CD4-positive, alpha-beta T cell (primary cell): Measurements from ENCODE around the gene NAGPA. TPM values are rescaled to one million over a fixed set of nuclear protein-coding genes. Genes with fewer than 3 reads are reported as not detected.

Experiments used
- ATAC-seq: fragments of 200-7000 bp; cut with Tn5 transposase; one replicate; pipeline ENCODE4 v1.10.0; 2022; ENCODE audit warnings: mild to moderate bottlenecking; ENCODE audit not compliant: poor library complexity
- CTCF ChIA-PET: fragments of 350-600 bp; sonication (Branson Sonifier 250); formaldehyde crosslinking; loops from one replicate; lab custom pipeline; 2021; ENCODE audit warnings: antibody characterized with exemption, inconsistent platforms; lab: Charles Lee
- POLR2A ChIA-PET: fragments of 350-600 bp; sonication (Branson Sonifier 250); formaldehyde crosslinking; loops from one replicate; lab custom pipeline; 2021; ENCODE audit warnings: antibody characterized with exemption, inconsistent platforms; lab: Charles Lee
- DNase-seq, 14 experiments: peaks; one replicate each; pipeline ENCODE4 v3.0.0-alpha.2; 2013 to 2020; ENCODE audit warnings: mixed read lengths in 2 of 14
- H3K27ac ChIP-seq, 2 donors: one replicate each; pipeline versions ENCODE4 v1.5.1 to v1.7.0; 2013; ENCODE audit warnings: low read length in 2 of 2, low read depth in 1 of 2, mild to moderate bottlenecking in 1 of 2
- H3K27me3 ChIP-seq, 2 experiments: 1 replicate in 1 of 2; 2 replicates in 1 of 2; pipeline versions ENCODE4 v1.6.1 to v1.7.0; 2013; ENCODE audit warnings: low read length in 2 of 2, control low read depth in 1 of 2, mild to moderate bottlenecking in 1 of 2, moderate library complexity in 1 of 2; ENCODE audit not compliant: insufficient read depth in 2 of 2, control insufficient read depth in 1 of 2
- H3K36me3 ChIP-seq: one replicate; pipeline ENCODE4 v1.6.1; 2013; ENCODE audit warnings: low read length, control low read depth; ENCODE audit not compliant: insufficient read depth
- H3K4me1 ChIP-seq: one replicate; pipeline ENCODE4 v1.6.1; 2013; ENCODE audit warnings: low read length, control low read depth; ENCODE audit not compliant: insufficient read depth
- H3K4me3 ChIP-seq: one replicate; pipeline ENCODE4 v1.5.1; 2013; ENCODE audit warnings: mild to moderate bottlenecking, low read length, moderate library complexity
- H3K9me3 ChIP-seq, 2 experiments: 1 replicate in 1 of 2; 2 replicates in 1 of 2; pipeline versions ENCODE4 v1.6.1 to v1.7.0; 2013; ENCODE audit warnings: low read length in 2 of 2, mild to moderate bottlenecking in 2 of 2, control low read depth in 1 of 2, moderate library complexity in 1 of 2; ENCODE audit not compliant: control insufficient read depth in 1 of 2, insufficient read depth in 1 of 2
- H3K27ac Mint-ChIP-seq: one replicate; pipeline ENCODE4 v1.8.0; 2020; ENCODE audit warnings: mixed read lengths
- H3K27me3 Mint-ChIP-seq: one replicate; pipeline ENCODE4 v1.8.0; 2021; ENCODE audit warnings: mixed read lengths
- H3K36me3 Mint-ChIP-seq: one replicate; pipeline ENCODE4 v1.8.0; 2021; ENCODE audit warnings: low read depth, mixed read lengths
- H3K4me1 Mint-ChIP-seq: one replicate; pipeline ENCODE4 v1.8.0; 2021; ENCODE audit warnings: low read depth, mixed read lengths
- H3K4me3 Mint-ChIP-seq: one replicate; pipeline ENCODE4 v1.8.0; 2020; ENCODE audit warnings: mild to moderate bottlenecking, mixed read lengths
- H3K9me3 Mint-ChIP-seq: one replicate; pipeline ENCODE4 v1.8.0; 2020; ENCODE audit warnings: mixed read lengths
- intact Hi-C, 2 experiments: fragments of 100-400 bp; cut with DNase I in 1 of 2; cut with micrococcal nuclease in 1 of 2; formaldehyde crosslinking; loops; one replicate each; pipeline versions ENCODE4 v1.15.1 to v1.9.0; 2023 to 2025; cut with DNase I, micrococcal nuclease
- total RNA-seq, 174 experiments: library from RNA in 2 of 174; stranded (reverse) in 2 of 174; gene quantifications; one replicate each; pipeline ENCODE4 v1.2.3 and lab custom pipeline; 2021 to 2026
- TF ChIP-seq, protein P1 (sequence below): fragments of 200-600 bp; IDR thresholded peaks from one replicate; pipeline ENCODE4 v1.8.0; 2022; ENCODE audit warnings: antibody characterized with exemption, mild to moderate bottlenecking

NAGPA gene
- total RNA-seq, 2 experiments from 2014 or later: 30.0 to 34.0 TPM

DNA sequence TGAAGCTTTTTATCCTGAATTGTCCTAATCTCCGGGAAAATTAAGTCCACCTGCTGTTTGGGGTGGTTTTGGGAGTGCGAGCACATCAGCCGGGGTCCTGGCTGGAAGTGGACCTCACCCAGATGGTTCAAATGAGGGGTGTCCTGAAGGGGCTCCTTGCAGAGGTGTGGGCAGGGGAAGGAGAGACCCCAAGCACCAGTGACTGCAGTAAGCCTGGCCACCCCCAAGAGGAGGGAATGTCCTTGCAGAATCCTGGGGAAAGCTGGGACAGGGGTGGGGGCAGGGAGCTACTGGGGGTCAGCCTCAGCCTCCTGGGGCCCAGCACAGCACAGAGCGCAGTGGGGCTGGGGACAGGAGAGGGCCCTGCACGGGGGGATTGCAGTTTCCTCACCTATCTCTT lies 29.4 kb downstream of the NAGPA start:
- intact Hi-C loops: no loop called here
- no peaks in the 10 kb centered on the region for H3K9me3 ChIP-seq
- ATAC-seq (no peak), DNase-seq (no peak)
- H3K27me3 ChIP-seq: peaks cover 0 to 3% of the 10 kb centered on the region in 2 experiments
- no peaks in the 10 kb centered on the region for H3K36me3 ChIP-seq
- Mint-ChIP-seq H3K9me3 (no peaks in the 10 kb centered on the region), H3K27me3 (peaks cover 21% of the 10 kb centered on the region), H3K4me3 (no peak overlapping the region), H3K4me1 (no peaks in the 10 kb centered on the region), H3K36me3 (no peaks in the 10 kb centered on the region), H3K27ac (no peak overlapping the region)
- ChIA-PET CTCF (no interaction called here), POLR2A (no interaction called here)
- no peak overlapping the region for H3K27ac ChIP-seq
- no peaks in the 10 kb centered on the region for H3K4me1 ChIP-seq
- no peak overlapping the region for H3K4me3 ChIP-seq
- TF ChIP-seq, protein P1, sequence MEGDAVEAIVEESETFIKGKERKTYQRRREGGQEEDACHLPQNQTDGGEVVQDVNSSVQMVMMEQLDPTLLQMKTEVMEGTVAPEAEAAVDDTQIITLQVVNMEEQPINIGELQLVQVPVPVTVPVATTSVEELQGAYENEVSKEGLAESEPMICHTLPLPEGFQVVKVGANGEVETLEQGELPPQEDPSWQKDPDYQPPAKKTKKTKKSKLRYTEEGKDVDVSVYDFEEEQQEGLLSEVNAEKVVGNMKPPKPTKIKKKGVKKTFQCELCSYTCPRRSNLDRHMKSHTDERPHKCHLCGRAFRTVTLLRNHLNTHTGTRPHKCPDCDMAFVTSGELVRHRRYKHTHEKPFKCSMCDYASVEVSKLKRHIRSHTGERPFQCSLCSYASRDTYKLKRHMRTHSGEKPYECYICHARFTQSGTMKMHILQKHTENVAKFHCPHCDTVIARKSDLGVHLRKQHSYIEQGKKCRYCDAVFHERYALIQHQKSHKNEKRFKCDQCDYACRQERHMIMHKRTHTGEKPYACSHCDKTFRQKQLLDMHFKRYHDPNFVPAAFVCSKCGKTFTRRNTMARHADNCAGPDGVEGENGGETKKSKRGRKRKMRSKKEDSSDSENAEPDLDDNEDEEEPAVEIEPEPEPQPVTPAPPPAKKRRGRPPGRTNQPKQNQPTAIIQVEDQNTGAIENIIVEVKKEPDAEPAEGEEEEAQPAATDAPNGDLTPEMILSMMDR: no peak

DNA sequence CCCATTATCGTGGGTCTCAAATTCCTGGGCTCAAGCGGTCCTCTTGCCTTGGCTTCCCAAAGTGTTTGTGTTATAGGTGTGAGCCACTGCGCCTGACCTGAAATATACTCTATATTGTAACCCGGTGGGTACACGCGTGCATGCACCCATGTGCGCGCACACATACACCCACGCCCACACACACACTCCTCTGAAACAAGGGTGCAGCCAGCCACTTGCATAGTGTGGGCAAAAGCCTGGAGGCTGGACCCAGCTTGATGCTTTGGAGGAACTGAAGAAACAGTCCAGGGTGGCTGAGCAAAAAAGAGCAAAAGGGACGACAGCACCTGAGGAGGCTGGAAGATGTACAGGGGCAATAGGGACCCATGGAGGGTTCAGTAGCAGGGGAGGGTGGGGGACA lies 29.9 kb downstream of the NAGPA start:
- H3K4me3 ChIP-seq: no peak overlapping the region
- Mint-ChIP-seq H3K27ac (no peak overlapping the region), H3K27me3 (peaks cover 19% of the 10 kb centered on the region), H3K9me3 (no peaks in the 10 kb centered on the region), H3K4me1 (no peaks in the 10 kb centered on the region), H3K4me3 (no peak overlapping the region), H3K36me3 (no peaks in the 10 kb centered on the region)
- no peak overlapping the region for H3K27ac ChIP-seq
- H3K4me1 ChIP-seq: no peaks in the 10 kb centered on the region
- ChIA-PET POLR2A (no interaction called here), CTCF (no interaction called here)
- no peak for DNase-seq
- TF ChIP-seq, protein P1: no peak
- intact Hi-C loops: no loop called here
- H3K36me3 ChIP-seq: no peaks in the 10 kb centered on the region
- H3K9me3 ChIP-seq: no peaks in the 10 kb centered on the region
- peaks cover 0 to 3% of the 10 kb centered on the region in 2 experiments for H3K27me3 ChIP-seq
- no peak for ATAC-seq

DNA sequence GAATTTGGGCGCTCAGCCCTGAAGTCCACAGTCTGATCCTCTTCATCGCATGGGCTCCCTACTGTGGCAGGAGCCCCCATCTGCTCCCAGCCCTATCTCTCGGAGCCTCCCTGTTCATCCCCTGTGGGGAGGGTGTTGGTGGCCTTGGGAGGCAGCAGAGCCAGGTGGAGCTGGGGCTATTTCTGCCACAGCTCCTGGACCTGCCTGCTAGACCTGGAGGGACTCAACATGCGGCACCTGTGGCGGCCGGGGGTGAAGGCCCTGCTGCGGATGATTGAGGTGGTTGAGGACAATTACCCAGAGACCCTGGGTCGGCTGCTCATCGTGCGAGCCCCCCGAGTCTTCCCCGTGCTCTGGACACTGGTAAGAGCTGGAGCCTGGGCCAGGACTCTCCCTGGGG lies 30.5 kb downstream of the NAGPA start:
- no peak overlapping the region for H3K4me3 Mint-ChIP-seq
- Histone ChIP-seq H3K27me3 (no peaks in the 10 kb centered on the region), H3K27ac (no peak overlapping the region), H3K4me1 (no peaks in the 10 kb centered on the region), H3K36me3 (no peaks in the 10 kb centered on the region), H3K4me3 (no peak overlapping the region), H3K9me3 (no peaks in the 10 kb centered on the region)
- intact Hi-C loops: no loop called here
- H3K27me3 Mint-ChIP-seq: peaks cover 19% of the 10 kb centered on the region
- TF ChIP-seq, protein P1: no peak
- H3K27ac Mint-ChIP-seq: no peak overlapping the region
- no peaks in the 10 kb centered on the region for H3K9me3 Mint-ChIP-seq
- CTCF ChIA-PET: no interaction called here
- no peaks in the 10 kb centered on the region for H3K36me3 Mint-ChIP-seq
- POLR2A ChIA-PET: no interaction called here
- no peaks in the 10 kb centered on the region for H3K4me1 Mint-ChIP-seq
- DNase-seq (no peak), ATAC-seq (no peak)
